ENCODE results near the gene ABCG2.
A peak's percentile ranks its signal among the peaks of the same experiment; 100 is the strongest.
"Not testable (repeated sequence)": the region's sequence is repeated elsewhere in the genome, so short reads cannot be mapped to it uniquely, and the experiment has no call there.

ABCG2 gene

DNA sequence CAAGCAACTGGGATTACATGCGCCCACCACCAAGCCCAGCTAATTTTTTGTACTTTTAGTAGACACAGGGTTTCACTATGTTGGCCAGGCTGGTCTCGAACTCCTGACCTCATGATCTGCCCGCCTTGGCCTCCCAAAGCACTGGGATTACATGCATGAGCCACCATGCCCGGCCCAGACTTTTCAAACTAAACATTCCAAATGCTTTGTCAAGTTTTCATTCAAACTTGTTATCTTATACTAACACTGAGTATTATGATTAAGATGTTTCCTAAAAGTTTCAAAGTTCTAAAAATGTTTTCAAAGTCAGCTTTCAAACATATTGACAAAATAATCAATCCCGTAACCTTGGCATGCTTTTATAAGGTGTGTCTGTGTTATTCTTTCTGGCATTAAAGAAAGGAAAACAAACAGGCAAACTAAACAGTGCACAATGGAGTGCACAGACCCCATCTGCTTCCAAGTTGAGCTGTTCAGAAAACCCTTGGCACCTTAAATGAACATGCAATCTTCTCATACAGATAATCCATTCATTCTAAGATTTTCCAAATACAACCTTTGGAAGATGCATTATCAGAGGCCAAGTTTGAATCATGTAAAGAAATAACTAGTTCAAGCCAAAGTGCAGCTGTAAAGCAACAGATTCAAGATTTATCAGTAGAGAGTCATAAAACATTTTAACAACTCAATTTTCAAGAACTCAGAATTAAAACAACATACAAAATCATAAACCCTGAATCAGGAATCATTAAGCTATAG is 49.1 kb downstream of the ABCG2 start:
- DNase-seq, result no peak

DNA sequence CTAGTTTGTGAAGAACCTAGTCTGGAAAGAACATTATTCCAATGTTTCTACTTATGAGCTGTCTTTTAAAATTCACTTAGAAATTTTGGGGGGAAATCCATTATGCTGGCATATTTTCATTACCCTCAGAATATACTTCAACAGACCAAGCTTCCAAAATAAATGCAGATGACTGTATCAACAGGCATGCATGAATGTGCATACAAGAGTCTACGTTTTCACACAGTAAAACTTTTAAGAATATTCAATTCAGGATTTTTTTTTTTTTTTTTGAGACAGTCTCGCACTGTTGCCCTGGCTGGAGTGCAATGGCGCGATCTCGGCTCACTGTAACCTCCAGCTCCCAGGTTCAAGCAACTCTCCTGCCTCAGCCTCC is 49.7 kb downstream of the ABCG2 start:
- DNase-seq, result no peak

GRCh38 chr4:88108108-88108465 is 50.4 kb downstream of the ABCG2 start:
- DNase-seq, result not testable (repeated sequence)

DNA sequence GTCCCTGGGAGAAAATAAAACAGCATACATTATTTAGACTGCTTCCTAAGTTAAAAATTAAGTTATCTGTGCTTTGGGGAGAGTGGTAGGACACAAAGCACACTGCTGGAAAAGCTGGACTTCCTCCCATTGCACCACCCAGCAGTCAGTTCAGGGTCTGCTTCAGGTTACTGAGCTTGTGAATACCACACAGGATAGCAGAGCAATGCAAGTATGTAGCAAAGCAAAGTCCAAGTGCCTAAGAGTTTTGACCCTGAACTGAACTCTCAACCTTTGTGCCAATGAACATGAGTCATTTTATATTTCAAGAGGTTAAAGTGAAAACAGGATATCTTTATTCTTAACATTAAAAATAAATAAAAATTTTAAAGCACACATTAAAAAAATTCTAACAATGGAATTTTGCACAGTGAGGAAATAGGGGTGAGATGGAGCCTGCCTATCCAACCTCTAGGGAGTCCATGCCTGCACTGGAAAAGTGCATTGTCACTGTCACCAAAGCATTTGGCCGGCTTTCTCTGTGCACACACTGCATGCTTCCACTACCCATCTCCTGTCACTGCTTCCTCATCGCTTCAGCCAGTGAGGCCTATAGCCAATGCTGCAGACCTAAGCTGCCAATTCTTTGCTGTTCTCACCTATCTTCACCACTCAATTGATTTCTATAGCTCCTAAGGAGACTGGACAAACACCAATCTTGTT is 50.9 kb downstream of the ABCG2 start:
- no peak for DNase-seq

GRCh38 chr4:88106205-88106604 is 52.2 kb downstream of the ABCG2 start:
- DNase-seq, result no peak

DNA sequence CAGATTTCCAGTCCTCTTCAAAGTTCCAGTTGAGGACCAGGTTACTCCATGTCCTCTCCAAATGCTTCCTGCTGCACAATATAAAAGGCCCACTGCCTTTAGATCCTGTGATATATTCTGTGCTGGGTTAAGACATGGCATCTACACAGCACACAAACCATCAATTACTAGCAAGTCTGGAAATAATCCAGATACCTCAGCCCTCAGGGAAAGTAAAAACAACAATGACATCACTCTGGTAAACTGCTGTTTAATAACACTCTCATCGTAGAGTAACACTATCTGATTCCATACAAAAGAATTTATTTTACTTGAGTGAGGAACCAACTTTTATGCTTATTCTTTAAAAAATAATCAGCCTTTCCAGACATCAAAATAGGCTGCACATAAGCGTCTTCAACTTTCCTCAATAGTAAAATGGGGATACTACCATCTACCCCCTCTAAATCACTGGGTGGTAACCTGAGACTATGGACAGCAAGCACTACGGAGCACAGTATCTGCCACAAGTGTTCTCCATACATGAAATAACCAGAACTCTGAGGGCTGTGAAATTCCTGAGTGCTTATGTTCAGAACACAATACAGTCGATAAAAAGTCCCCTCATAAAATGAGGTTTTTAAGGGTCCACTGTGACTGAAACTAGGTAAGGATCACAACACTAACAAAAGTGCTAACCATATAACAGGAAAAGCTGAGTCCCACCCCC is 53.4 kb downstream of the ABCG2 start:
- no peak for DNase-seq

DNA sequence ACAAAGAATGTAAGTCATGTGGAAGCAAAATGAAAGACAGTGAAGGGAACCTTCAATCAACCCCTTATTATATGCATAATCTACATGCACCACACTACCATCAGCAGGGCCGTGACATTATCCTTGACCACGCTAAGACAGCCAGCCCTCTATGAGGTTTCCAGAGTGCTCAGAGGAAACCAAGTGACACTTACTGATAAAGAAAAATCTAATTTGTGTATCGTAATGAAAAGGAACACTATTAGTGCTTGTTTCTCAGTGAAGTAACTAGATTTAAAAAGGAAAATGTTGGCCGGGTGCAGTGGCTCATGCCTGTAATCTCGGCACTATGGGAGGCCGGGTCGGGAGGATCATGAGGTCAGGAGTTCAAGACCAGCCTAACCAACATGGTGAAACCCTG is 56.4 kb downstream of the ABCG2 start:
- DNase-seq, result no peak

DNA sequence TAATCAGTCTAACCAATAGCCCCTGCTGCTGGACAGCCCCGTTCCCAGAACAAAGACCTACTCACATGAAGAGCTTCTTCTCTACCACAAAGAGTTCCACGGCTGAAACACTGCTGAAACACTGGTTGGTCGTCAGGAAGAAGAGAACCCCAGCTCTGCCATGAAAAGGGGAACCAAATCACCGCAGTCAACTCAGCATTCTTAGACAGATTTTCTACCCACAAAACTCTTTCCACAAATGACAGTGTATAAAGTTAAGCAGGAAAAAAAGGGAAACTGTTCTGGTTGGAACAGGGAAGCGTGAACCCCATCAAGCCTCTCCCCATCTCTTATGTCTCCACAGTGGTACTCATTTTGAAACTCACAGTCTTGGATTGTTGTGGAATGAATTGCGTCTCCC is 57.3 kb downstream of the ABCG2 start:
- DNase-seq, result peak in 9 of 14 donors; percentile 1 to 40 (median 6)

DNA sequence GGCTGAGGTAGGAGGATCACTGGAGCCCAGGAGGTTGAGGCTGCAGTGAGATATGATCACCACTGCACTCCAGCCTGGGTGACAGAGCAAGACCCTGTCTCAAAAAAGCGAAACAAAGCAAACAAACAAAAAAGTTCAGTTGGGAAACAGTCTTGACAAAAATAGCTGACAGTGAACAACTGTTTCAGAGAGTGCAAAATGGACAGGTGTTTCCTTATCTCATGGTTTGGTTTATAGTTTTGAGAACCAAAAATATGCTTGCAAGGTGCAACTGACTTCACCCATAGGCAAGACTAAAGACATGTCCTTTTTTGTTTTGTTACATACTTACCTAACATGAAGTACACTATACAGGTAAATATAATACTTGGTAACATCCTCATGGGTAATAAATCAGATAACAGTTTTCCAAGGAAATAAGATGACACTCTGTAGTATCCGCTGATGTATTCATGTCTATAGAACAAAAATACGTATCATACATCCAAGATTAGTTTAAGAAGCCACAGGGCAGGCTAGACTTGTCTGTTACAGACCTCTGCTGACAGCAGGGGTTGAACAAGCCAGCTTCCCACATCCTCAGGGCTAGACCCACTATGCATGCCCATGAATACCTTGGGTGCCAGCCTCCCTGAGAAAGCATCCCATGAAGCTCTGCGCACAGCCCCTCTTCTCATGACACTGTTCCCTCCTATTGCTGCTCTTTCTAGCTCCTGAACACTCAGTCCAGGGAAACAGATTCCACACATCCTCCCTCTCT is 59.3 kb downstream of the ABCG2 start:
- no peak for DNase-seq

DNA sequence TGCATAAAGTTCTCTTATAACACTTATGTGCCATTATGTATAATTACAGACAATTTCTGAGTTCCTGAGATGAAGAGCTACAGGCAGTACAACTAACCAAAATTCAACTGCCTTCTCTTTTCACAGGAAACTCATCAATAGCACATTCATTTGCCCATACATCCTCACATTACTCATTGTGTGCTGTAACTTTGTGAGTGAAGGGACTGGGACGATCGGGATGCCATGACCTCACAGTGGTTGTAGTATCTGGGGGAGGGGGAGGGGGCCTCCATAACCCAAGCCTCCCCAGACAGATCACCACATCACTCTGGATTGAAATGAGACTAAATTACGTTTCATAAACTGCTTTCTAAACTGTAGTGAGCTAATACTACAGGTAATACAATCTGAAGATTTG is 60.7 kb downstream of the ABCG2 start:
- no peak for DNase-seq

DNA sequence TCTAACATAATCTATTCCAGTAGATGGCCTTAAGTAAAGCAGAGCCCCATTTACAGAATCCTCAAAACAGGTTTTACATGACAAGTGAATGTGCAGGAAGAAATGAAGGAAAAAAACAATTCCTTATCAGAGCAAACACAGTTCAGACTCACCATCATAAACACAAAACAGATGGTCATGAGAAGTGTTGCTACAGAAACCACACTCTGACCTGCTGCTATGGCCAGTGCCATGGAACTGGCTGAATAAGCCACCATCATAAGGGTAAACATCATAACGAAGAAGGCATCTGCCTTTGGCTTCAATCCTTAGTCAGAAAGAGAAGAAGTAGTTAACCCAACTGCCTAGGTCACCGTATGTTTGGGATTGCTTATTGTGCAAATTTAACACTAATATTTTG is 61.1 kb downstream of the ABCG2 start:
- DNase-seq, result no peak

DNA sequence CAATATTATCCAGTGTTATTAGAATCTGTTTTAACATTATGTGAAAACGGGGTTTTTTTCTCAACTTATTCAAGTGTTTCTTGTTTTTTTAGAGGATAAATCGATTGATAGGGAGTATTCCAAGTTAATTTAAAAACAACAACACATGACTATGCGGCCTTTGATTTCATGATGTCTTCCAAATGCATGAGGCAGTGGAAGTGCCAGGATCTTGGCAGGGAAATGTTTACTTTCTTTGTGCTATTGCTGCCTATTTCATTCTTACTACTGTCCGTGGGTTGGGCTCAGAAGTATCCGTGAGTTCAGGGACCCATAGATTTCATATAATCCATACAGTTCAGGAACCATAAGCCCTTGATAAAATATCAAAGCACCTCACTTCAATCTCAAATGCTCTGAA is 64.6 kb downstream of the ABCG2 start:
- no peak for DNase-seq

GRCh38 chr4:88091378-88091777 is 67.1 kb downstream of the ABCG2 start:
- no peak for DNase-seq

- DNase-seq, result no peak
Measured at GRCh38 chr4:88090898-88091297, 67.5 kb downstream of the ABCG2 start.

DNA sequence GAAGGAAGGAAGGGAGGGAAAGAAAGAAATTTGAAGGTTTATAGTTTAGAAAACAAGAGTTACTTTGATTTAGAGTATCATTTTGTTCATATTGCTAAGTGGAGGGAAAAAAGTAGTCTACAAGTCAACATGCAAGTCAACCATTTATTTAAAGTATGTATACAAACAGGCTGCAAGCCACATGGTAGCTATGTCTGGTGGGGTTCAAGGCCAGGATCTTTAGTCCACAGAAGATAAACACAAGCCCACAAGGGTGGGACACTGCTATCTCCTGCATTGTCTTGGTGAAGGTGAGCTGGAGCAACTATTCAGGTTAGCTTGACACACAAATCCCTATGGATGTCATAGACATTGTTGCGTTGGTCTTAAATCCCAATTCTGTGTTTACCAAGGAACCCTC is 71.4 kb downstream of the ABCG2 start:
- no peak for DNase-seq

DNA sequence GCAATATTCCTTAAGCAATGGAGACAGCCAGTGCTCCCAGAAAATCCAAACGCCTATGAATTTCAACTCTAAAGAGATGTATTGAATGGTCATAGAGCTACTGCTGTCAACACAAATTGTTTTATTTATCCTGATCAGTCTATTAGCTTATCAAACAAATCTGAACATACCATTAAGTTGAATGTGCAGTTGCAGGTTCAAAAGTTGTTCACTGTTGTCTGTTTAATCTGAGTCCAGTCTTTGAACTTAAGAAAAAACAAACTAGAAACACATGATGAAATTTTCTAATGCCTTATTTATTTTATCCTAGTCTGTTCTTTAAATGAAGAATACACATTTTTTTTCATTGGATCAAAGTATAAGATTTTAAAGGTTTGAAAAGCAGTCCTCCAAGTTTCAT is 77.8 kb downstream of the ABCG2 start:
- no peak for DNase-seq

DNA sequence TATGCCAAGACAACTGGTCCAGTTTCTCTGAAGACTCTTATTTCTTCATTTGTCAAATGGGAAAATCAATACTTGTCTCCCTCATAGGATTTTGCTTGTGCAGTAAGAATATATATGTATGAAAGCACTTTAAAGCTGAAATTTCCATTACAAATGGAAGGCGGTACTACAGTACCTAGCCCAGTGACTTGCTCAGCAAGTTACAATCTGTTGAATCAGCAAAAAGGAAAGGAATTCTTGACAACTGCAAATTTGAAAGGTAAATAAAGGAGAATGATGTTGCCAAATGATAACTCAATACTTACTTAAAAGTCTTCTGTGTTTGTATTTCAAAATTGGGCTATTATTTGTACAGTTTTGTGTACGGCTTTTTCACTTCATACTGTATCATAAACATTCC is 79.9 kb downstream of the ABCG2 start:
- no peak for DNase-seq

DNA sequence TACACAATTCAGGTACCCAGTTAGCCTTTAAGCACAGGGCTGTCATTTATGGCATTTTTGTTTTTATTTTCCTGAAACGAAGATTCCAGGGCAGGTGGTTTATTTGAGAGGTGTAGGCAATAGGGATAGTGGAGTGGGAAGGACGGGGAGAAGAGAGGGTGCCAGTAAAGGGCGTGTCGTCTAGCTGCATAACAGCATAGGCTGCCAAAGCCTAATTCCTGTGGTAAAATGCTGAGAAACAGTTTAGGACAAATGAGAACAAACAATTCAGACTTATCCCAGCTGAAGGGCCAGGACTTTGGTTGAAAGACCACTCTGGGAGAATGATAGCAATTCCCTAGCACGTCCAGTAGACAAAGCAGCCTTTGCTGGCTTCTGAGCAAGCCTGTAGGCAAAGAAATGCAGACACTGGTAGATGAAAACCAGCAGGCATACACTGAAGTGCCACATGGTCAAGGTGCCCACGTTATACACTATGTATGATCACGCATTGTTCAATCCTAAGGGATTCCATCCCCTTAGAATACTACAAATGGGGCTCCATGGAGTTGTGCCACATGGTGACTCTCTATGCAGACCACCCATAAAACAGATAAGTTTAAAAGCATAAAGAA is 80.4 kb downstream of the ABCG2 start:
- no peak for DNase-seq

DNA sequence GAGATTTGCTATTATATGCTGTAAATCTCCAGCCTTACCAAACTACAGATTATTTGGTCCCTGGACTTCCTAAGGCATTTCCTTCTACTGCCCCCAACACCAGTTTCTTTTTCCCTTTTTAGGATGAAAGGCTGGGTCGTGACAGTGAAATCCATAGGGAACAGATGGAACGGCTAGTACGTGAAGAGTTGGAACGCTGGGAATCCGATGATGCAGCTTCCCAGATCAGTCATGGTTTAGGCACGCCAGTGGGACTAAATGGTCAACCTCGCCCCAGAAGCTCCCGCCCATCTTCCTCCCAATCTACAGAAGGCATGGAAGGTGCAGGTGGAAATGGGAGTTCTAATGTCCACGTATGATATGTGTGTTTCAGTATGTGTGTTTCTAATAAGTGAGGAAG is 83.1 kb downstream of the ABCG2 start:
- no peak for DNase-seq

- no peak for DNase-seq
Measured at GRCh38 chr4:88070031-88070430, 88.4 kb downstream of the ABCG2 start.

DNA sequence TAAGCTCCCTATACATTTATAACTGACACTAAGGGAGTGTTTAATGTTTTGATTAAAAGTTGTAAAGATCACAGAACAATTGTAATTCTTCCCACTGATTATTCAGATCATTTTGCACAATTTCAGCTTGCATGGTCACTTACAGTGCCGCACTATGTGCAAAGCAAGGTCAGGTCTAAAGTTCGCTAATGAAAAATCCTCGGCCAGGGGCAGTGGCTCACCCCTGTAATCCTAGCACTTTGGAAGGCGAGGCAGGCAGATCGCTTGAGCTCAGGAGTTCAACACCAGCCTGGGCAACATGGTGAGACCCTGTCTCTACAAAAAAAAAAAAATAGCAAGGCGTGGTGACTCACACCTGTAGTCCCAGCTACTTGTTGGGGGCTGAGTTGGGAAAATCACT is 94.0 kb downstream of the ABCG2 start:
- DNase-seq, result no peak

- no peak for DNase-seq
Measured at GRCh38 chr4:88063634-88064296, 94.7 kb downstream of the ABCG2 start.
